Sigmoid colon (tissue), 4 donors: ENCODE results near the gene PRR3.

Experiments used
- POLR2AphosphoS5 ChIP-seq, 4 donors: sonication (generic); formaldehyde crosslinking; IDR thresholded peaks; one replicate each; pipeline ENCODE4 v1.6.1; 2017; ENCODE audit warnings: antibody characterized with exemption in 4 of 4
- TF ChIP-seq, protein P1 (sequence below), 4 experiments: fragments of 450-650 bp in 3 of 4; fragments of 200-600 bp in 1 of 4; IDR thresholded peaks; one replicate each; pipeline ENCODE4 v1.5.1; 2016 to 2019; ENCODE audit warnings: antibody characterized with exemption in 4 of 4, mild to moderate bottlenecking in 3 of 4, moderate library complexity in 2 of 4

DNA sequence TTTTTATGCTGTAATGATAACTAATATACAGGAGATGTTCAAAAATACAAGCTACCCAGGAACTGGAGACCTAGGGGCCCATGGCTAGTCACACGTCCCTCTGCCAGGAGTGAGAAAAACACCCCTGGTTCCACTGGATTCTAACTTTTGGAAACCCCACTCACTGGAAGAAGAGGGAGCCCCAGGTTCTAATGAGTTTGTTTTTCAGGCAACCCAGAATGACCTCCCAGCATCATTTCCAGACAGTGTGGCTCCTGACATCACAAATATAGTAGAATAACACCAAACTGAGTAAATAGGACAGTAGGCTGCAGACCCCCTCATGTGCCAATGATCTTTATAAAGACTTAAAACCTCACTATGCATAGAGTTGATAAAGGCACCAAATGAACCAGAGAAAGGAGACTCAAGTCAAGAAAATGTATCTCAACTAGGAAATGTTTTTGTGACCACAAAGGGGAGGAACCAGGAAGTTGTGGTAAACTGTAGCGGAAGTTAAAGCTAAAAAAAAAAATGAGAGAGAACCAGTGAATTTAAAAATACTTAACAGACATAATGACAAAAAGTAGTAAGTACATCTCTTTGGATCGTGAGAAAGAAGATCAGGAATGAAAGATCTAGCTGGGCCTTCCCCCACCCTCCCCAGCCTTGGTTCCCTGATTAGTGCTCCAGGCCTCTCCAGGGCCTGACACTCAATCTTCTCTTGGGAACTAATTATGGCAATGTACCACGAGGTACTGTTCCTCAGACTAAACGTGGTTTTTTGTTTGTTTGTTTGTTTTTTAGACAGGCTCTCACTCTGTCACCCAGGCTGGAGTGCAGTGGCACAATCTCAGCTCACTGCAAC lies 48.0 kb upstream of the PRR3 start:
- TF ChIP-seq, protein P1, sequence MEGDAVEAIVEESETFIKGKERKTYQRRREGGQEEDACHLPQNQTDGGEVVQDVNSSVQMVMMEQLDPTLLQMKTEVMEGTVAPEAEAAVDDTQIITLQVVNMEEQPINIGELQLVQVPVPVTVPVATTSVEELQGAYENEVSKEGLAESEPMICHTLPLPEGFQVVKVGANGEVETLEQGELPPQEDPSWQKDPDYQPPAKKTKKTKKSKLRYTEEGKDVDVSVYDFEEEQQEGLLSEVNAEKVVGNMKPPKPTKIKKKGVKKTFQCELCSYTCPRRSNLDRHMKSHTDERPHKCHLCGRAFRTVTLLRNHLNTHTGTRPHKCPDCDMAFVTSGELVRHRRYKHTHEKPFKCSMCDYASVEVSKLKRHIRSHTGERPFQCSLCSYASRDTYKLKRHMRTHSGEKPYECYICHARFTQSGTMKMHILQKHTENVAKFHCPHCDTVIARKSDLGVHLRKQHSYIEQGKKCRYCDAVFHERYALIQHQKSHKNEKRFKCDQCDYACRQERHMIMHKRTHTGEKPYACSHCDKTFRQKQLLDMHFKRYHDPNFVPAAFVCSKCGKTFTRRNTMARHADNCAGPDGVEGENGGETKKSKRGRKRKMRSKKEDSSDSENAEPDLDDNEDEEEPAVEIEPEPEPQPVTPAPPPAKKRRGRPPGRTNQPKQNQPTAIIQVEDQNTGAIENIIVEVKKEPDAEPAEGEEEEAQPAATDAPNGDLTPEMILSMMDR (IDR thresholded peaks at IDR 0.05): no peak
- no peak for TF ChIP-seq POLR2AphosphoS5 (IDR thresholded peaks at IDR 0.05)
